ENCODE results near the gene SRSF12.
"Not testable (repeated sequence)": the region's sequence is repeated elsewhere in the genome, so short reads cannot be mapped to it uniquely, and the experiment has no call there.

Gene SRSF12

GRCh38 chr6:89069536-89070163 is 48.2 kb downstream of the SRSF12 start:
- Histone ChIP-seq H3K79me2 (ENCODE audit: control insufficient read depth, insufficient read depth, low read length, unreplicated experiment) (no peaks in the 10 kb centered on the region), H2AFZ (ENCODE audit: low read length, unreplicated experiment) (no peak overlapping the region), H3K4me1 (ENCODE audit: control insufficient read depth, insufficient read depth, low read length, unreplicated experiment) (peaks cover 14% of the 10 kb centered on the region), H3K4me3 (ENCODE audit: low read depth, low read length) (no peak overlapping the region), H3K27ac (ENCODE audit: low read depth, low read length) (no peak overlapping the region), H3K36me3 (ENCODE audit: insufficient read depth, low read length) (no peaks in the 10 kb centered on the region), H3K27me3 (ENCODE audit: insufficient read depth, low read length) (no peaks in the 10 kb centered on the region)

GRCh38 chr6:89068695-89069094 is 49.2 kb downstream of the SRSF12 start:
- H3K4me3 ChIP-seq (ENCODE audit: low read depth, low read length), result no peak overlapping the region
- H3K4me1 ChIP-seq (ENCODE audit: control insufficient read depth, insufficient read depth, low read length, unreplicated experiment), result peaks cover 14% of the 10 kb centered on the region
- no peaks in the 10 kb centered on the region for H3K79me2 ChIP-seq (ENCODE audit: control insufficient read depth, insufficient read depth, low read length, unreplicated experiment)
- no peak overlapping the region for H3K27ac ChIP-seq (ENCODE audit: low read depth, low read length)
- no peaks in the 10 kb centered on the region for H3K36me3 ChIP-seq (ENCODE audit: insufficient read depth, low read length)
- H2AFZ ChIP-seq (ENCODE audit: low read length, unreplicated experiment), result no peak overlapping the region
- H3K27me3 ChIP-seq (ENCODE audit: insufficient read depth, low read length), result no peaks in the 10 kb centered on the region

GRCh38 chr6:89067796-89068195 is 50.1 kb downstream of the SRSF12 start:
- peaks cover 14% of the 10 kb centered on the region for H3K4me1 ChIP-seq (ENCODE audit: control insufficient read depth, insufficient read depth, low read length, unreplicated experiment)
- no peaks in the 10 kb centered on the region for H3K36me3 ChIP-seq (ENCODE audit: insufficient read depth, low read length)
- H3K27me3 ChIP-seq (ENCODE audit: insufficient read depth, low read length), result no peaks in the 10 kb centered on the region
- H3K79me2 ChIP-seq (ENCODE audit: control insufficient read depth, insufficient read depth, low read length, unreplicated experiment), result no peaks in the 10 kb centered on the region
- H2AFZ ChIP-seq (ENCODE audit: low read length, unreplicated experiment), result no peak overlapping the region
- no peak overlapping the region for H3K27ac ChIP-seq (ENCODE audit: low read depth, low read length)
- H3K4me3 ChIP-seq (ENCODE audit: low read depth, low read length), result no peak overlapping the region

- Histone ChIP-seq H3K27me3 (ENCODE audit: insufficient read depth, low read length) (no peaks in the 10 kb centered on the region), H3K4me3 (ENCODE audit: low read depth, low read length) (no peak overlapping the region), H3K79me2 (ENCODE audit: control insufficient read depth, insufficient read depth, low read length, unreplicated experiment) (no peaks in the 10 kb centered on the region), H2AFZ (ENCODE audit: low read length, unreplicated experiment) (no peak overlapping the region), H3K36me3 (ENCODE audit: insufficient read depth, low read length) (no peaks in the 10 kb centered on the region), H3K27ac (ENCODE audit: low read depth, low read length) (no peak overlapping the region), H3K4me1 (ENCODE audit: control insufficient read depth, insufficient read depth, low read length, unreplicated experiment) (peaks cover 14% of the 10 kb centered on the region)
Measured at GRCh38 chr6:89066940-89067646, 50.8 kb downstream of the SRSF12 start.

GRCh38 chr6:89066121-89066520 is 51.8 kb downstream of the SRSF12 start:
- not testable (repeated sequence) for H3K27me3 ChIP-seq (ENCODE audit: insufficient read depth, low read length); H3K27ac ChIP-seq (ENCODE audit: low read depth, low read length); H3K36me3 ChIP-seq (ENCODE audit: insufficient read depth, low read length); H2AFZ ChIP-seq (ENCODE audit: low read length, unreplicated experiment); H3K4me3 ChIP-seq (ENCODE audit: low read depth, low read length); H3K79me2 ChIP-seq (ENCODE audit: control insufficient read depth, insufficient read depth, low read length, unreplicated experiment)
- H3K4me1 ChIP-seq (ENCODE audit: control insufficient read depth, insufficient read depth, low read length, unreplicated experiment), result peaks cover 14% of the 10 kb centered on the region

- not testable (repeated sequence) for H3K36me3 ChIP-seq (ENCODE audit: insufficient read depth, low read length); H2AFZ ChIP-seq (ENCODE audit: low read length, unreplicated experiment); H3K27me3 ChIP-seq (ENCODE audit: insufficient read depth, low read length); H3K27ac ChIP-seq (ENCODE audit: low read depth, low read length); H3K79me2 ChIP-seq (ENCODE audit: control insufficient read depth, insufficient read depth, low read length, unreplicated experiment); H3K4me3 ChIP-seq (ENCODE audit: low read depth, low read length)
- peaks cover 14% of the 10 kb centered on the region for H3K4me1 ChIP-seq (ENCODE audit: control insufficient read depth, insufficient read depth, low read length, unreplicated experiment)
Measured at GRCh38 chr6:89064931-89065330, 52.9 kb downstream of the SRSF12 start.

GRCh38 chr6:89063881-89064280 is 54.0 kb downstream of the SRSF12 start:
- Histone ChIP-seq H3K27ac (ENCODE audit: low read depth, low read length) (no peak overlapping the region), H3K4me1 (ENCODE audit: control insufficient read depth, insufficient read depth, low read length, unreplicated experiment) (peaks cover 14% of the 10 kb centered on the region), H3K79me2 (ENCODE audit: control insufficient read depth, insufficient read depth, low read length, unreplicated experiment) (no peaks in the 10 kb centered on the region), H3K27me3 (ENCODE audit: insufficient read depth, low read length) (no peaks in the 10 kb centered on the region), H2AFZ (ENCODE audit: low read length, unreplicated experiment) (no peak overlapping the region), H3K4me3 (ENCODE audit: low read depth, low read length) (no peak overlapping the region), H3K36me3 (ENCODE audit: insufficient read depth, low read length) (no peaks in the 10 kb centered on the region)

GRCh38 chr6:89059227-89059626 is 58.6 kb downstream of the SRSF12 start:
- no peaks in the 10 kb centered on the region for H3K79me2 ChIP-seq (ENCODE audit: control insufficient read depth, insufficient read depth, low read length, unreplicated experiment)
- no peaks in the 10 kb centered on the region for H3K27me3 ChIP-seq (ENCODE audit: insufficient read depth, low read length)
- H3K4me3 ChIP-seq (ENCODE audit: low read depth, low read length), result no peak overlapping the region
- H2AFZ ChIP-seq (ENCODE audit: low read length, unreplicated experiment), result no peak overlapping the region
- H3K4me1 ChIP-seq (ENCODE audit: control insufficient read depth, insufficient read depth, low read length, unreplicated experiment), result no peaks in the 10 kb centered on the region
- no peaks in the 10 kb centered on the region for H3K36me3 ChIP-seq (ENCODE audit: insufficient read depth, low read length)
- H3K27ac ChIP-seq (ENCODE audit: low read depth, low read length), result no peak overlapping the region

- no peak overlapping the region for H2AFZ ChIP-seq (ENCODE audit: low read length, unreplicated experiment)
Measured at GRCh38 chr6:89058627-89059026, 59.2 kb downstream of the SRSF12 start.

GRCh38 chr6:89057759-89058158 is 60.1 kb downstream of the SRSF12 start:
- no peak overlapping the region for H2AFZ ChIP-seq (ENCODE audit: low read length, unreplicated experiment)
- H3K79me2 ChIP-seq (ENCODE audit: control insufficient read depth, insufficient read depth, low read length, unreplicated experiment), result no peaks in the 10 kb centered on the region
- no peak overlapping the region for H3K27ac ChIP-seq (ENCODE audit: low read depth, low read length)
- no peaks in the 10 kb centered on the region for H3K36me3 ChIP-seq (ENCODE audit: insufficient read depth, low read length)
- H3K4me1 ChIP-seq (ENCODE audit: control insufficient read depth, insufficient read depth, low read length, unreplicated experiment), result no peaks in the 10 kb centered on the region
- no peak overlapping the region for H3K4me3 ChIP-seq (ENCODE audit: low read depth, low read length)
- H3K27me3 ChIP-seq (ENCODE audit: insufficient read depth, low read length), result no peaks in the 10 kb centered on the region

More at GRCh38 chr6:89058627-89059026, 59.2 kb downstream of the SRSF12 start:
- Histone ChIP-seq H3K27ac (ENCODE audit: low read depth, low read length) (no peak overlapping the region), H3K36me3 (ENCODE audit: insufficient read depth, low read length) (no peaks in the 10 kb centered on the region), H3K4me3 (ENCODE audit: low read depth, low read length) (no peak overlapping the region), H3K79me2 (ENCODE audit: control insufficient read depth, insufficient read depth, low read length, unreplicated experiment) (no peaks in the 10 kb centered on the region), H3K27me3 (ENCODE audit: insufficient read depth, low read length) (no peaks in the 10 kb centered on the region), H3K4me1 (ENCODE audit: control insufficient read depth, insufficient read depth, low read length, unreplicated experiment) (no peaks in the 10 kb centered on the region)

- Histone ChIP-seq H3K4me3 (ENCODE audit: low read depth, low read length) (no peak overlapping the region), H2AFZ (ENCODE audit: low read length, unreplicated experiment) (no peak overlapping the region), H3K27ac (ENCODE audit: low read depth, low read length) (no peak overlapping the region), H3K27me3 (ENCODE audit: insufficient read depth, low read length) (no peaks in the 10 kb centered on the region), H3K4me1 (ENCODE audit: control insufficient read depth, insufficient read depth, low read length, unreplicated experiment) (peaks cover 17% of the 10 kb centered on the region), H3K36me3 (ENCODE audit: insufficient read depth, low read length) (no peaks in the 10 kb centered on the region), H3K79me2 (ENCODE audit: control insufficient read depth, insufficient read depth, low read length, unreplicated experiment) (no peaks in the 10 kb centered on the region)
Measured at GRCh38 chr6:89054208-89054607, 63.7 kb downstream of the SRSF12 start.
